Mesothelial cell of epicardium (in vitro differentiated cells): ENCODE results near the gene GFOD1. TPM values are rescaled to one million over a fixed set of nuclear protein-coding genes. Genes with fewer than 3 reads are reported as not detected.

Experiments used
- DNase-seq, 2 experiments: peaks; one replicate each; pipeline ENCODE4 v3.0.0; 2021; ENCODE audit warnings: low spot score in 2 of 2; ENCODE audit not compliant: unreplicated experiment in 2 of 2
- H3K27ac Mint-ChIP-seq: 2 replicates; pipeline ENCODE4 v1.8.0; 2021; ENCODE audit warnings: mixed read lengths
- H3K27me3 Mint-ChIP-seq: 2 replicates; pipeline ENCODE4 v1.8.0; 2021; ENCODE audit warnings: low read depth, mixed read lengths
- H3K36me3 Mint-ChIP-seq: 2 replicates; pipeline ENCODE4 v1.8.0; 2021; ENCODE audit warnings: mixed read lengths
- H3K4me1 Mint-ChIP-seq: 2 replicates; pipeline ENCODE4 v1.8.0; 2021; ENCODE audit warnings: mixed read lengths
- H3K4me3 Mint-ChIP-seq: 2 replicates; pipeline ENCODE4 v1.8.0; 2021; ENCODE audit warnings: mild to moderate bottlenecking, moderate library complexity, mixed read lengths
- H3K9me3 Mint-ChIP-seq: 2 replicates; pipeline ENCODE4 v1.8.0; 2021; ENCODE audit warnings: mixed read lengths
- total RNA-seq: library from RNA; stranded (reverse); gene quantifications from 3 replicates; pipeline ENCODE4 v1.2.1, GENCODE V29; 2021
- TF ChIP-seq, protein P1 (sequence below): fragments of 200-600 bp; sonication (generic); IDR thresholded peaks from one replicate; pipeline ENCODE4 v1.5.0; 2021; ENCODE audit warnings: antibody characterized with exemption; ENCODE audit not compliant: unreplicated experiment

GFOD1 gene
- total RNA-seq, 1 donor from 2014 or later = 4.8 TPM

DNA sequence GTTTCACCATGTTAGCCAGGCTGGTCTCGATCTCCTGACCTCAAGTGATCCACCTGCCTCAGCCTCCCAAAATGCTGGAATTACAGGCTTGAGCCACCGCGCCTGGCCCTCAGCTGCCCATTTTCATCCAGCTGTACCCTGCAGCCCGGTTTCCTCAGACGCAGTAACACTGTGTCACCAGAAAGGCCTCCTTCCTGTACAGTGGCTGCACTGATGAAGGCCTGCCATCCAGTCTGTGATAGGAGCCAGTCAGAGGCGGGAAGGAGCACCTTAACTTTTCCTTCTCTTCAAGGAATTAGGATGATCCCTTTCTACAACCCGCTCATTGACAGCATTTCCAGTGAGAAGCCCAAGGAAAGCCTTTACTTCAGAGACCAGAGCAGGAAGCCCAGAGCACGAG, 75.9 kb downstream of the GFOD1 start:
- no peak overlapping the region for H3K4me3 Mint-ChIP-seq
- peaks cover 20% of the 10 kb centered on the region for H3K4me1 Mint-ChIP-seq
- no peaks in the 10 kb centered on the region for H3K27me3 Mint-ChIP-seq
- H3K9me3 Mint-ChIP-seq = no peaks in the 10 kb centered on the region
- DNase-seq = no peak
- TF ChIP-seq, protein P1, sequence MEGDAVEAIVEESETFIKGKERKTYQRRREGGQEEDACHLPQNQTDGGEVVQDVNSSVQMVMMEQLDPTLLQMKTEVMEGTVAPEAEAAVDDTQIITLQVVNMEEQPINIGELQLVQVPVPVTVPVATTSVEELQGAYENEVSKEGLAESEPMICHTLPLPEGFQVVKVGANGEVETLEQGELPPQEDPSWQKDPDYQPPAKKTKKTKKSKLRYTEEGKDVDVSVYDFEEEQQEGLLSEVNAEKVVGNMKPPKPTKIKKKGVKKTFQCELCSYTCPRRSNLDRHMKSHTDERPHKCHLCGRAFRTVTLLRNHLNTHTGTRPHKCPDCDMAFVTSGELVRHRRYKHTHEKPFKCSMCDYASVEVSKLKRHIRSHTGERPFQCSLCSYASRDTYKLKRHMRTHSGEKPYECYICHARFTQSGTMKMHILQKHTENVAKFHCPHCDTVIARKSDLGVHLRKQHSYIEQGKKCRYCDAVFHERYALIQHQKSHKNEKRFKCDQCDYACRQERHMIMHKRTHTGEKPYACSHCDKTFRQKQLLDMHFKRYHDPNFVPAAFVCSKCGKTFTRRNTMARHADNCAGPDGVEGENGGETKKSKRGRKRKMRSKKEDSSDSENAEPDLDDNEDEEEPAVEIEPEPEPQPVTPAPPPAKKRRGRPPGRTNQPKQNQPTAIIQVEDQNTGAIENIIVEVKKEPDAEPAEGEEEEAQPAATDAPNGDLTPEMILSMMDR = no peak
- H3K36me3 Mint-ChIP-seq = no peaks in the 10 kb centered on the region
- H3K27ac Mint-ChIP-seq = no peak overlapping the region

DNA sequence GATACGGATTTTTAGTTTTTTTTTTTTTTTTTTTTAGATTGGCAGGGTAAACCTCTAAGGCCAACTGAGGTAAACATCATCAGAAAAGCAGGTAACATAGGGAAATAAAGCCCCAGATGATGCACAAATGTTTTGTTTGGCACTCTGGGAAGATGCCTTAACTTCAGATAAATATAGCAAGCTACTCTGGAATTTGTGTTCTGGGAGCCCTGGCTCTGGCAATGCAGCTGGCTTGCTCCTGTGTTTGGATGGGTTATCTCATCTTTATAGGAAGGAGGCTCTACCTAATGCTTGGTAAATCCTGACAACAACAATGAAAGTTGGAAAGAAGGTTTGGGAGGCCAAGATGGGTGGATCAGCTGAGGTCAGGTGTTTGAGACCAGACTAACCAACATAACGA, 77.4 kb downstream of the GFOD1 start:
- Mint-ChIP-seq H3K4me3 (no peak overlapping the region), H3K27me3 (no peaks in the 10 kb centered on the region), H3K4me1 (peaks cover 22% of the 10 kb centered on the region), H3K9me3 (no peaks in the 10 kb centered on the region), H3K27ac (no peak overlapping the region), H3K36me3 (no peaks in the 10 kb centered on the region)
- DNase-seq = no peak
- TF ChIP-seq, protein P1 = no peak

DNA sequence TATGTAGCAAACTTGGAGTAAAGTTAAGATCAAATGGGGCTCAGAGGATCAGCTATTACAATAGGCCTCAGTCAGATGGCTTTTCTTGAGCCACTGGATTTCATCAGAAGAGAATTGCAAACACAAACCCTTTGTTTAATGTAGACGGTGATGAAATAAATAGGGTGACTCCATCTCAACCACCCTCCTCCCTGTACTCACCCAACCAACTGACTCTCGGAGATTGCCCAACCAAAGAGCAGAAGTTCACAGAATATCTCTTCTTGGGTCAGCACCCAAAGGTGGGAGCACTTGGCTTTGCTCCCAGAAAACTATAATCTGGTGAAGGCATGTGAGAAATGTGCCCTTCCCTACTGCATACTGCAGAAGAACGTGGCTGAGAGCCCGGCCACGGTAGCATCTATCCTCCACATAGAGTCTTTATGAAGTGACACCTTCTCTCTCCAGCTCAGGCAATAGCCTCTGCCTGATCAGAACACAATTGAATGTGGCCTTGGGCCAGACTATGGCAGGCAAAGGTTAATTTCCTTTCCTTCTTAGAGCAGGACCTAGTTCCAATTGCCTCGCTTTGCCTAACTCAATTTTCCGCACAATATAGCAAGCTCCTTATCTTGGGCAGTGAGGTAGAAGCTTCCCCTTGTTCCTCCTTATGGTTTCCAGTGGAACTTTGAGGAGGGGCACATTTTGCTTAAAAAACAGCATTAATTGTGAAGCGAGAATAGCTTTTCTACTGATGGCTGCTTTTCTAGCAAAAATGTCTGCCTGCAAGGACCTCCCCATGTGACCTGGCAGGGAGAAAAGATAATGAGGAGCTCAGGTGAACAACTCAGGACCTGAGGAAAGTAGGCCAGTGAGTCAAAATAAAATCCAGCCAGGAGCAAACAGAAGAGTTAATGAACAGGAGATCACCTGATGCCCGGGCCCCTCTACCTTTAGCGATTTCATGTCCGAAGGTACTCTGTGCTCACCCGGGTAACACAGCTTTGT, 79.4 kb downstream of the GFOD1 start:
- TF ChIP-seq, protein P1 = no peak
- Mint-ChIP-seq H3K27ac (no peak overlapping the region), H3K4me3 (no peak overlapping the region), H3K27me3 (no peaks in the 10 kb centered on the region), H3K36me3 (no peaks in the 10 kb centered on the region), H3K4me1 (peaks cover 33% of the 10 kb centered on the region), H3K9me3 (no peaks in the 10 kb centered on the region)
- DNase-seq = no peak

DNA sequence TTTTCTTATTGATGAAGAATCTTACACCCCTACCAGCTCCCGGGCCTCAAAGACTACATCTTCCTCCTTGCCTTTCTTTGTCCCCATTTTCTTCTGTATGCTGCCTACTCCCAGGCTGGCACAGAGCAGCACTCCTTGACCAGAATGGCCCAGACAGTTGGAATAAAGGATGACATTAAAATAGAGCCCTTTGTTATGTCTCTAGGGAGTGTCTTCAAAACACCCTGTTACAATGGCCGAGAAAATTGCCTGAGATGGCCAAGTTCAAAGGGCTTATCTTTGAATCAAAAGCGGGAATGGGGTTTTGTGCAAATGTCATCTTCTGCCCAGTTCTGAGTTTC, 80.1 kb downstream of the GFOD1 start:
- no peak overlapping the region for H3K4me3 Mint-ChIP-seq
- H3K27me3 Mint-ChIP-seq = no peaks in the 10 kb centered on the region
- H3K36me3 Mint-ChIP-seq = no peaks in the 10 kb centered on the region
- H3K9me3 Mint-ChIP-seq = no peaks in the 10 kb centered on the region
- no peak overlapping the region for H3K27ac Mint-ChIP-seq
- H3K4me1 Mint-ChIP-seq = peaks cover 33% of the 10 kb centered on the region
- no peak for DNase-seq
- TF ChIP-seq, protein P1 = no peak

DNA sequence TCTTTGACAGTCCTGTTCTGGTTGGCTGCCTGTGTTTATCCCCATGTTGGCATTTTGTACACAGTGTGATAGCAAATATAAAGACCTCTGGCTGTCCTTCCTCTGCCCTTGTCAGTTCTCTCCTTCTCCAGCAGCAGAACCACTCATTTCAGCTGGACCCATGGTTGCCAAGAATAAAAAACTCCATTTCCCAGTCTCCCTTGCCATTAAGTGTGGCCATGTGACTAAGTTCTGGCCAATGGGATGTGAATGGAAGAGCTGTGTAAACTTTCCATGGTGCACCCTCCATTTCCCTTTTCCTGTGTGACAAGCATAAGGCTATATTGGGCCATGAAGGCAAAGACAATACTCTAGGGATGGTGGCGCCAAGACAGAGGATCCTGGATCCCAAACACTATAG, 80.6 kb downstream of the GFOD1 start:
- TF ChIP-seq, protein P1 = no peak
- Mint-ChIP-seq H3K4me3 (no peak overlapping the region), H3K27ac (no peak overlapping the region), H3K27me3 (no peaks in the 10 kb centered on the region), H3K9me3 (no peaks in the 10 kb centered on the region), H3K4me1 (peaks cover 33% of the 10 kb centered on the region), H3K36me3 (no peaks in the 10 kb centered on the region)
- DNase-seq = no peak
